Esophagus squamous epithelium (tissue), 5 donors: ENCODE data around the gene LBP. TPM values are rescaled to one million over a fixed set of nuclear protein-coding genes. Genes with fewer than 3 reads are reported as not detected.

Source experiments
- DNase-seq: peaks from one replicate; lab custom pipeline; 2025; lab: John Stamatoyannopoulos, UW
- H3K27ac ChIP-seq, 4 donors: fragments of 200-600 bp; sonication (generic); one replicate each; pipeline ENCODE4 v1.5.1; 2016 to 2019; ENCODE audit warnings: mild to moderate bottlenecking in 1 of 4
- H3K27me3 ChIP-seq, 4 donors: fragments of 200-600 bp; sonication (generic); 1 replicate in 3 of 4; 2 replicates in 1 of 4; pipeline versions ENCODE4 v1.5.1 to v1.6.0; 2017 to 2021; ENCODE audit warnings: antibody characterized with exemption in 1 of 4
- H3K36me3 ChIP-seq, 3 donors: fragments of 200-600 bp; sonication (generic); one replicate each; pipeline ENCODE4 v1.5.1; 2016 to 2019
- H3K4me1 ChIP-seq, 3 donors: fragments of 200-600 bp; sonication (generic); one replicate each; pipeline ENCODE4 v1.5.1; 2017 to 2019
- H3K4me3 ChIP-seq, 4 donors: fragments of 200-600 bp; sonication (generic); 1 replicate in 3 of 4; 2 replicates in 1 of 4; pipeline ENCODE4 v1.5.1; 2016 to 2019; ENCODE audit warnings: mild to moderate bottlenecking in 2 of 4, moderate library complexity in 1 of 4
- H3K9me3 ChIP-seq, 3 donors: fragments of 200-600 bp; sonication (generic); one replicate each; pipeline ENCODE4 v1.5.1; 2016 to 2019
- CTCF ChIP-seq, 6 experiments: fragments of 450-650 bp in 4 of 6; fragments of 200-600 bp in 2 of 6; sonication (generic) in 2 of 6; IDR thresholded peaks; one replicate each; pipeline ENCODE4 v1.5.1; 2016 to 2019; ENCODE audit warnings: antibody characterized with exemption in 6 of 6, mild to moderate bottlenecking in 4 of 6, moderate library complexity in 4 of 6
- POLR2A ChIP-seq, 4 donors: fragments of 450-650 bp; IDR thresholded peaks; one replicate each; pipeline ENCODE4 v1.6.1; 2017; ENCODE audit warnings: antibody characterized with exemption in 4 of 4, mild to moderate bottlenecking in 4 of 4, moderate library complexity in 3 of 4
- WGBS, 2 donors: methylation state at CpG; one replicate each; pipeline ENCODE4 v1.1.5; 2018; 5-methylcytosine and 5-hydroxymethylcytosine counted together
- intact Hi-C: fragments of 100-400 bp; cut with DNase I; formaldehyde crosslinking; loops from one replicate; pipeline ENCODE4 v1.15.0; 2022
- total RNA-seq, 4 donors: library from RNA; depleted of rRNA; stranded (reverse); fragments of >200 nt; gene quantifications; one replicate each; pipeline ENCODE4 v1.1.0, GENCODE V29; 2016
- donor health status: DM: yes; HTN: yes; CAD: no.

Gene LBP
- total RNA-seq, 4 donors from 2014 or later: 0.18 TPM; not detected in 3

GRCh38 chr20:38344107-38344701, 2.1 kb upstream of the LBP start:
- WGBS, 2 donors: 70 to 72% methylated on average over 4 of the region's 5 CpGs
- Histone ChIP-seq H3K27ac (no peak overlapping the region), H3K4me1 (peaks cover 0 to 4% (median 0%) of the 10 kb centered on the region in 3 donors), H3K9me3 (no peaks in the 10 kb centered on the region), H3K27me3 (peaks cover 0 to 13% (median 0%) of the 10 kb centered on the region in 4 donors), H3K36me3 (no peaks in the 10 kb centered on the region), H3K4me3 (no peak overlapping the region)
- intact Hi-C loops: no loop called here
- DNase-seq: no peak
- TF ChIP-seq CTCF (IDR thresholded peaks at IDR 0.05) (no peak), POLR2A (IDR thresholded peaks at IDR 0.05) (no peak)

- H3K27me3 ChIP-seq: peaks cover 0 to 15% (median 0%) of the 10 kb centered on the region in 4 donors
- DNase-seq: no peak
- TF ChIP-seq POLR2A (IDR thresholded peaks at IDR 0.05) (no peak), CTCF (IDR thresholded peaks at IDR 0.05) (no peak)
- H3K4me1 ChIP-seq: peaks cover 0 to 4% (median 0%) of the 10 kb centered on the region in 3 donors
- H3K27ac ChIP-seq: no peak overlapping the region
- H3K9me3 ChIP-seq: no peaks in the 10 kb centered on the region
- intact Hi-C loops: no loop called here
- WGBS, 2 donors: 21 to 24% methylated on average over 2 of the region's 2 CpGs
- no peaks in the 10 kb centered on the region for H3K36me3 ChIP-seq
- H3K4me3 ChIP-seq: no peak overlapping the region
Observed at GRCh38 chr20:38345643-38346042, 639 bp upstream of the LBP start.

GRCh38 chr20:38346741-38347140, 459 bp downstream of the LBP start:
- Histone ChIP-seq H3K9me3 (no peaks in the 10 kb centered on the region), H3K36me3 (no peaks in the 10 kb centered on the region), H3K4me3 (no peak overlapping the region), H3K27me3 (peaks cover 0 to 14% (median 0%) of the 10 kb centered on the region in 4 donors), H3K27ac (no peak overlapping the region), H3K4me1 (peaks cover 0 to 4% (median 0%) of the 10 kb centered on the region in 3 donors)
- DNase-seq: no peak
- intact Hi-C loops: no loop called here
- WGBS, 2 donors: 73 to 80% methylated on average over 4 of the region's 4 CpGs
- TF ChIP-seq CTCF (IDR thresholded peaks at IDR 0.05) (no peak), POLR2A (IDR thresholded peaks at IDR 0.05) (no peak)

- intact Hi-C loops: no loop called here
- H3K36me3 ChIP-seq: no peaks in the 10 kb centered on the region
- peaks cover 0 to 14% (median 0%) of the 10 kb centered on the region in 4 donors for H3K27me3 ChIP-seq
- no peak overlapping the region for H3K4me3 ChIP-seq
- H3K27ac ChIP-seq: no peak overlapping the region
- TF ChIP-seq POLR2A (IDR thresholded peaks at IDR 0.05) (no peak), CTCF (IDR thresholded peaks at IDR 0.05) (no peak)
- peaks cover 0 to 1% (median 0%) of the 10 kb centered on the region in 3 donors for H3K4me1 ChIP-seq
- DNase-seq: no peak
- WGBS, 2 donors: 58 to 72% methylated on average over 5 of the region's 5 CpGs
- no peaks in the 10 kb centered on the region for H3K9me3 ChIP-seq
Observed at GRCh38 chr20:38349856-38350255, 3.6 kb downstream of the LBP start.

- peaks cover 0 to 8% (median 0%) of the 10 kb centered on the region in 3 donors for H3K4me1 ChIP-seq
- H3K9me3 ChIP-seq: no peaks in the 10 kb centered on the region
- H3K36me3 ChIP-seq: no peaks in the 10 kb centered on the region
- peak overlapping the region in 1 of 4 donors; percentile 49 for H3K27ac ChIP-seq
- peaks cover 0 to 13% (median 0%) of the 10 kb centered on the region in 4 donors for H3K27me3 ChIP-seq
- 60 to 64% methylated on average over 12 of the region's 15 CpGs for WGBS, 2 donors
- TF ChIP-seq POLR2A (IDR thresholded peaks at IDR 0.05) (no peak), CTCF (IDR thresholded peaks at IDR 0.05) (no peak)
- no peak for DNase-seq
- no peak overlapping the region for H3K4me3 ChIP-seq
- intact Hi-C loops: no loop called here
Observed at GRCh38 chr20:38350879-38351775, 4.8 kb downstream of the LBP start.
